Lower lobe of right lung (tissue), 2 donors: ENCODE results near the gene RPAP3. TPM values are rescaled to one million over a fixed set of nuclear protein-coding genes. Genes with fewer than 3 reads are reported as not detected.

ENCODE experiments used
- ATAC-seq, 2 donors: fragments of 200-7000 bp; cut with Tn5 transposase; one replicate each; pipeline ENCODE4 v1.9.1; 2020 to 2022; ENCODE audit warnings: mild to moderate bottlenecking in 2 of 2, moderate library complexity in 2 of 2
- DNase-seq: peaks from one replicate; pipeline ENCODE4 v3.0.0-alpha.2; 2020
- H3K27ac ChIP-seq: fragments of 200-600 bp; one replicate; pipeline ENCODE4 v1.8.0; 2022
- H3K27me3 ChIP-seq: fragments of 200-600 bp; one replicate; pipeline ENCODE4 v1.8.0; 2022; ENCODE audit warnings: low read depth
- H3K36me3 ChIP-seq: fragments of 200-600 bp; one replicate; pipeline ENCODE4 v1.8.0; 2022; ENCODE audit warnings: mild to moderate bottlenecking
- H3K4me1 ChIP-seq: fragments of 200-600 bp; one replicate; pipeline ENCODE4 v1.8.0; 2022
- H3K4me3 ChIP-seq: fragments of 200-600 bp; one replicate; pipeline ENCODE4 v1.8.0; 2022; ENCODE audit warnings: mild to moderate bottlenecking
- H3K9me3 ChIP-seq: fragments of 200-600 bp; one replicate; pipeline ENCODE4 v1.8.0; 2022
- CTCF ChIP-seq: fragments of 200-600 bp; IDR thresholded peaks from one replicate; pipeline ENCODE4 v1.8.0; 2022; ENCODE audit warnings: antibody characterized with exemption, mild to moderate bottlenecking
- intact Hi-C: fragments of 100-400 bp; cut with DNase I; formaldehyde crosslinking; loops from one replicate; pipeline ENCODE4 v1.11.0; 2022
- total RNA-seq: library from RNA; stranded (reverse); fragmentation: NEBNext Ultra II Directional; extraction: Animal tissue kit (Norgen Biotek cat#: 25700); gene quantifications from one replicate; pipeline ENCODE4 v1.2.1, GENCODE V29; 2021
- donor health status: DM: no; HTN: yes; CAD: no; lungs with severe emphysema.

RPAP3 gene
- total RNA-seq, 1 donor from 2014 or later, result 20.2 TPM

GRCh38 chr12:47748899-47749298, 43.1 kb upstream of the RPAP3 start:
- Histone ChIP-seq H3K27me3 (no peaks in the 10 kb centered on the region), H3K27ac (no peak overlapping the region), H3K9me3 (no peaks in the 10 kb centered on the region), H3K36me3 (peaks cover 53% of the 10 kb centered on the region), H3K4me3 (no peak overlapping the region), H3K4me1 (peaks cover 22% of the 10 kb centered on the region)
- TF ChIP-seq CTCF, result no peak
- ATAC-seq (no peak), DNase-seq (no peak)
- intact Hi-C loops, result no loop called here

- no peak overlapping the region for H3K27ac ChIP-seq
- DNase-seq (no peak), ATAC-seq (no peak)
- H3K27me3 ChIP-seq, result no peaks in the 10 kb centered on the region
- no peak overlapping the region for H3K4me3 ChIP-seq
- no peak for TF ChIP-seq CTCF
- intact Hi-C loops, result no loop called here
- H3K36me3 ChIP-seq, result peaks cover 53% of the 10 kb centered on the region
- no peaks in the 10 kb centered on the region for H3K9me3 ChIP-seq
- H3K4me1 ChIP-seq, result peaks cover 18% of the 10 kb centered on the region
These were observed 42.6 kb upstream of the RPAP3 start for GRCh38 chr12:47748507-47748828.

- peaks cover 12% of the 10 kb centered on the region for H3K4me1 ChIP-seq
- intact Hi-C loops, result no loop called here
- no peaks in the 10 kb centered on the region for H3K27me3 ChIP-seq
- DNase-seq, result no peak
- H3K9me3 ChIP-seq, result no peaks in the 10 kb centered on the region
- TF ChIP-seq CTCF, result no peak
- H3K36me3 ChIP-seq, result peaks cover 53% of the 10 kb centered on the region
- H3K4me3 ChIP-seq, result no peak overlapping the region
- ATAC-seq, result no peak
- no peak overlapping the region for H3K27ac ChIP-seq
These were observed 42.0 kb upstream of the RPAP3 start for GRCh38 chr12:47747596-47748506.

GRCh38 chr12:47747126-47747525, 41.3 kb upstream of the RPAP3 start:
- no peak for ATAC-seq
- H3K9me3 ChIP-seq, result no peaks in the 10 kb centered on the region
- H3K4me1 ChIP-seq, result peaks cover 4% of the 10 kb centered on the region
- DNase-seq, result no peak
- intact Hi-C loops, result no loop called here
- no peaks in the 10 kb centered on the region for H3K27me3 ChIP-seq
- peaks cover 53% of the 10 kb centered on the region for H3K36me3 ChIP-seq
- no peak overlapping the region for H3K27ac ChIP-seq
- H3K4me3 ChIP-seq, result no peak overlapping the region
- no peak for TF ChIP-seq CTCF

- H3K27me3 ChIP-seq, result no peaks in the 10 kb centered on the region
- intact Hi-C loops, result no loop called here
- H3K36me3 ChIP-seq, result peaks cover 52% of the 10 kb centered on the region
- peaks cover 10% of the 10 kb centered on the region for H3K4me1 ChIP-seq
- no peak overlapping the region for H3K27ac ChIP-seq
- H3K9me3 ChIP-seq, result no peaks in the 10 kb centered on the region
- H3K4me3 ChIP-seq, result no peak overlapping the region
- ATAC-seq (no peak), DNase-seq (no peak)
- TF ChIP-seq CTCF, result no peak
These were observed 40.7 kb upstream of the RPAP3 start for GRCh38 chr12:47746523-47746922.
